GM21447 (cell line): ENCODE measurements around the gene GNG7.

Experiments used
- ATAC-seq: cut with Tn5 transposase; IDR thresholded peaks from one replicate; pipeline ENCODE4 v1.9.1; 2021; ENCODE audit not compliant: unreplicated experiment

GNG7 gene

GRCh38 chr19:2492870-2493269 lies 209.6 kb downstream of the GNG7 start:
- ATAC-seq, result no peak

- no peak for ATAC-seq
Observed at GRCh38 chr19:2491130-2491801, 211.2 kb downstream of the GNG7 start.

DNA sequence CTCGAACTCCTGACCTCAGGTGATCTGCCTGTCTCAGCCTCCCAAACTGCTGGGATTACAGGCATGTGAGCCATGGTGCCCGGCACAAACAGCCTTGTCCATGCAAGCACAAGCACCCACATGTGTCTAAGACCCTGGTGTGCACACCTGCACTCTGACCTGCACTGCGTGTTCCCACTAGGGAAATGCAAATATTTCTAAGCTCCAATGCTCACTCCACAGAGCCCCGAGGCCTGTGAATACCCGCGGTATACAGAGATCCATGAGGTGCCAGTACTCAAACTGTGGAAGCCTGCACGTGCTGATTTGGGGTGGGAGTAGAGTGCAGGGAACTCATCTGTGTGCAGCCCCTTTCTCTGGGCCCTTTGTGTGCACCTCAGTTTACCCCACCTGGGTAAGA lies 211.8 kb downstream of the GNG7 start:
- no peak for ATAC-seq

DNA sequence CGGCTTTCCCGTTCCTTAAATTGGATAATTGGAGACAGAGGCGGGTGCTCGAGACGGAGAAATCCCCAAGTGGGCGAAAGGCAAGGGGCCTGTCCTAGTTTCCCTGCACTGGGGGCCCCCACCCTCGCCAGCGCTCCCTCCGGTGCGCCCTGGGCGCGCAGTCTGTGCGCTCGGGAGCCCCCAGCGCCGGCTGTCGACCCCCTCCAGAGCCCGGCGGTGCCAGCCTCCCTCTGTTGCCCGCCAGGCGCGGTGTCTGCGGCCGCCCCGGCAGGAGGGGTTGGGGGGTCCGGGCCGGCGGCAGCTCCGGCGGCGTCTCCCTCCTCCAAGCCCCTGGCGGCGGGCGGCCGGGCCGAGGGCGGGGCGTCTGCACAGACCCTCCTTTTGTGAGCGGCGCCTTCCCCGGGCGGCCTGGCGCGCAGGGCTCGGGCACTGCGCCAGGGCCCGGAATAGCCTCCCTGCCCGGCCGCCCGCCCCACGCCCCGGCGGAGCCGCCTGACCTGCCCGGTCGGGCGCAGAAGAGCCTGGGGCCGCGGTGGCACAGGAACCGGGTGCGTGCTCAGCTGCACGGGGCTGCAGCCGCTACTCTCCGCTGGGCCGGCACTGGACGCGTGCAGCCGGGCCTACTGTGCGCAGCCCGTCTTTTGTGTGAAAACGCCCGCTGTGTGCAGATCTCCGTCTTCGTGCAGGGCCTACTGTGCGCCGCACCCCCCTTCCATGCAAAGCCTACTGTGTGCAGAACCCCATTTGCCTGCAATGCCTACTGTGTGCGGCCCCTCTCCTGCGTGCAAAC lies 213.4 kb downstream of the GNG7 start:
- ATAC-seq, result no peak

DNA sequence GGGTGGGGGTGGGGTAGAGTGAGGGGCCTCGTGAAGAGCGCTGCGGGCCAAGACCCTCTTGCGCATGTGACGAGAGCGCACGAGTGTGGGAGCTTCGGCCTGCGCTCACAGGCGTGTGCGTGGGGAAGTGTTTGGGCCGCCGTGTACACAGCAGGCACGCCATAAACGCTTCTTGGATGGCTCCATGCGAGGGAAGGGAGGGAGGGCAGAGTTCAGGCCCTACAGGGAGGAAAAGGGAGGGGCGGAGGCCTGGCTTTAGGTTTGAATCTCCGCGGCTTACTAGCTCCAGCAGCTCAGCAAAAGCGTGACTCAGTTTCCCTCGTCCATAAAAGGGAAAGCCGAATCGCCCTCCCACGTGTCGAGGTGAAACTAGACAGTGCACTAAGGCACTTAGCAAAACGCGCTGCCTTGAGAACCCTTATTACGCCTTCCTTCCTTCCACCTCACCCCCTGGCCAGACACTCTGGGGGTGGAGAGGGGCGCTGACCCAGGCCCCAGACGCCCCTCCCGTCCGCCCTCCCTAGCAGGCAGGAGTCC lies 214.0 kb downstream of the GNG7 start:
- ATAC-seq, result no peak

- ATAC-seq, result no peak
Observed at GRCh38 chr19:2487842-2488241, 214.7 kb downstream of the GNG7 start.

DNA sequence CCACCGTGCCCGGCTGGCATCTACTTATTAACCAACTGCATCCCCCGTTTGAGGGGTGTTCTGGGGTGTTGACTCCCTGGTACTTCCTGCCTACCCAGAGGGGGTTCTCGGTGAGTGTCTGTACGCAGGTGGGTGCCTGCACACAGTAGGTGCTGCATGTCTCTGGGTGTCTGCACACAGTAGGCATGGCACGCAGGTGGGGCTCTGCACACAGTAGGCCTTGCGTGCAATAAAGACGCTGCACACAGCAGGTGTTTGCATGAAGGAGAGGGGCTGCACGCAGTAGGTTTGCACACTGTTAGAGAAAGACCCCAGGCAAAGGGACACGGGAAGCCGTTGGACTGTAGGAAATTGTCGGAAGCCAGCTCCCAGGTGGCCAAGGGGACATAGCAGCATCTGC lies 215.4 kb downstream of the GNG7 start:
- no peak for ATAC-seq

DNA sequence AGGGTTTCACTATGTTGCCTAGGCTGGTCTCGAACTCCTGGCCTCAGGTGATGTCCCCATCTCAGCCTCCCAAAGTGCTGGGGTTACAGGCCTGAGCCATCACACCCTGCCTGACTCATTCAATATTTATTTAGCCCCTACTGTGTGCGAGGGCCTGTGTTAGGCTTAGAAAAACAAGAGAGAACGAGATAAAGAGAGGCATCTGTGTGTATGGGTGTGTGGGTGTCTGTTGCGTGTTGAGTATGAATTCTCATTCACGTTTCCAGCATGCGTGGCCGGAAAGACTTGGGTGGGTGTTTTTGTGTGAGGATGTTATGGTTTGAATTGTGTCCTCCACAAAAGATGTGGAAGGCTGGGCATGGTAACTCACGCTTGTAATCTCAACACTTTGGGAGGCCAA lies 217.1 kb downstream of the GNG7 start:
- no peak for ATAC-seq

DNA sequence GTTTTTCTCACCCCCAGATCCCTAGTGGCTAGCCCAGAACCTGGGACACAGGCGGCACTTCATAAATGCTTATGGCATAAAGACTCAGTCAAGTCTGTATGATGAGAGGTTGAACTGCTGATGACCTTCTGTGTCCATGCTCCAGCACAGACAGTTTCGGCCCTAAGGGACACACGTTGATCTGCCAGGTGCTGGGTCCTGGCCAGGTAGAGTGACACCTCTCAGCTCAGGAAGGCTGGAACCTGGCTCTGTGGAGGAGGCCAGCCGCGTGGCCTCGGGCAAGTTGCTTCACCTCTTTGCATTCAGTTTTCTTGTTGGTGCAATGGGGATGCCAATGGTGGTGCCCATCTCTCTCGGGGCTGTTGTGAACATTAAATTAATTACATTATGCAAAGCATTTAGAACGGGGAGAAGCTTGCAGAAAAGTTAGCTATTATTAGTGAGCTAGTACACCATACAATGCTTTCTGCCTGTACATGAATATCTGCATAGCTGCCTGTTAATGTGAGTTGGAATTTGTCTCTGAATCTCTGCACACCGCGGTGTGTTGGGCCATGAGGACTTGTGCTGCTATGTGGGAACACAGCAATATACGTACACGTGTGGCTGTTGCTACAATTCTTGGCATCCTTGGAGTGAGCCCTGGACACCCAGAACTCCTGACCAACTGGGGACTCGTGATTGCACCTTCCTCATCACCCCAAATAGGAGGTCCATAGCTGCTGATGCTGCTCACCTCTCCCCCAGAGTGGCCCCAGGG lies 218.1 kb downstream of the GNG7 start:
- ATAC-seq, result no peak

DNA sequence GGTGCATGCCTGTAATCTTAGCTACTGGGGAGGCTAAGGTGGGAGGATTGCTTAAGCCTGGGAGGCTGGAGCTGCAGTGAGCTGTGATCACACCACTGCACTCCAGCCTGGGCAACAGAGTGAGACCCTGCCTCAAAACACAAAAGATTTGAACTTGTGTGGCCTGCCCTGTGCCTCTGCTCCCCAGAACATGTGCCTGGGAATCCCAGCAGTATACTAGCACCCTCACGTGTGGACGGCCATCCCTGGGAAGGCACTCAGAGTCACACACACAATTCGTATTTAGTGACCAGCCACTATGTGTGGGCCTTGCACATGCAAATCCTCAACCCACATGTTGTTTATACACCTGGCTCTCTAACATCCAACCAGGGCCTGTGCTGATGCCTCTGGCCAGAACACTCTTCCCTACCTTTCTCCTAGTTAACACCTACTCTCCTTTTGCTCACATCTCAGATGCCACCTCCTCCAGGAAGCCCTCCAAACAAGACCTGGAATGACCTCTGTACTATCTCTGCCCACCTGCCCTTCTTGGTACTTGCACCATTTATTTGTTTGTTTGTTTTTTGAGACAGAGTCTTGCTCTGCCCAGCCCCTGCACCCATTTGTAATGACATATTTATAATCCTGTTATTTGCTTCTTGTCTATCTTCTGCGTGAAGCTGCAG lies 218.9 kb downstream of the GNG7 start:
- ATAC-seq, result no peak

GRCh38 chr19:2483084-2483483 lies 219.4 kb downstream of the GNG7 start:
- no peak for ATAC-seq

GRCh38 chr19:2482354-2483038 lies 220.0 kb downstream of the GNG7 start:
- no peak for ATAC-seq

GRCh38 chr19:2481466-2481865 lies 221.0 kb downstream of the GNG7 start:
- no peak for ATAC-seq

DNA sequence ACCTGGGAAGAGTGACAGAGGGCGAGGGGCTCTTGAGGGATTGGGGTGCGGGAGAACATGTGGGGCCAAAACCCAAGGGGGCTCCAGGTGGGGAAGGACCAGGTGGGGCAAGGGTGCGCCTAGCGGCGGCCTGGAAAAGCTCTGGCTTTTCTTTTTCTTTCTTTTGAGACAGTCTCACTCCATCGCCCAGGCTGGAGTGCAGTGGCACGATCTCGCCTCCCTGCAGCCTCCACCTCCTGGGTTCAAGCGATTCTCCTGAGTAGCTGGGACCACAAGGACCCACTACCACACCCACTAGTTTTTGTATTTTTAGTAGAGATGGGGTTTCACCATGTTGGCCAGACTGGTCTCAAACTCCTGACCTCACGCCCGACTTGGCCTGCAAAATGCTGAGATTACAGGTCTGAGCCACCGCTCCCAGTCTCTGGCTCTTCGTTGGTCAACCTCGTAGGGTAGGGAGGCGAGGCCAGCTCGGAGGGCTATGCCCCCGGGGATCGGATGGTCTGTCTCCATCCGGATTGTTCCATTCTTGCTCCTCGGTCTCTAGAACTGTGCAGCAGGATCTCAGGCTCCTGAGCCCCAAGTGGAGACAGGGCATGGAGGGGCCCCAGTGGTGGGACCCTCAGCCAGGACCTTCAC lies 222.8 kb downstream of the GNG7 start:
- ATAC-seq, result no peak

- no peak for ATAC-seq
Observed at GRCh38 chr19:2478756-2479555, 223.5 kb downstream of the GNG7 start.

- ATAC-seq, result no peak
Observed at GRCh38 chr19:2478278-2478755, 224.2 kb downstream of the GNG7 start.

GRCh38 chr19:2477732-2478191 lies 224.7 kb downstream of the GNG7 start:
- ATAC-seq, result no peak

DNA sequence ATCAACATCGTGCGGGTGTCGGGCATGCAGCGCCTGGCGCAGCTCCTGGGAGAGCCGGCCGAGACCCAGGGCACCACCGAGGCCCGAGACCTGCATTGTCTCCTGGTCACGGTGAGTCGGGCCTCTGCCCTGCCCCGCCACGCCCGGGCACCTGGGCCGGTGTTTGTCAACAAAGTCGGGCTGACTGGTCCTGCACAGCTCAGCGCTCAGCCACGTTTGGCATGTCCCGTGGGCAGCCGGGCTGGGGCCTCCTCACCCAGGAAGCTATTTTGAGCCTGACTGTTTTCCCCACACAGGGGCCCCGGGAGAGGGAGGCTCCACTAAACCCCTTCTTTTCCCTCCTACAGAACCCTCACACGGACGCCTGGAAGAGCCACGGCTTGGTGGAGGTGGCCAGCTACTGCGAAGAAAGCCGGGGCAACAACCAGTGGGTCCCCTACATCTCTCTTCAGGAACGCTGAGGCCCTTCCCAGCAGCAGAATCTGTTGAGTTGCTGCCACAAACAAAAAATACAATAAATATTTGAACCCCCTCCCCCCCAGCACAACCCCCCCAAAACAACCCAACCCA lies 225.3 kb downstream of the GNG7 start:
- ATAC-seq, result no peak
